ENCODE measurements around the gene IER2. TPM values are rescaled to one million over a fixed set of nuclear protein-coding genes. Genes with fewer than 3 reads are reported as not detected.
A peak's percentile ranks its signal among the peaks of the same experiment; 100 is the strongest.

The IER2 gene
- total and polyA plus RNA-seq, 9 of the 15 experiments (the other 6 are each of a cell fraction or from before 2014, with no cell fraction given), result 4.5 to 205 (median 23.7) TPM

DNA sequence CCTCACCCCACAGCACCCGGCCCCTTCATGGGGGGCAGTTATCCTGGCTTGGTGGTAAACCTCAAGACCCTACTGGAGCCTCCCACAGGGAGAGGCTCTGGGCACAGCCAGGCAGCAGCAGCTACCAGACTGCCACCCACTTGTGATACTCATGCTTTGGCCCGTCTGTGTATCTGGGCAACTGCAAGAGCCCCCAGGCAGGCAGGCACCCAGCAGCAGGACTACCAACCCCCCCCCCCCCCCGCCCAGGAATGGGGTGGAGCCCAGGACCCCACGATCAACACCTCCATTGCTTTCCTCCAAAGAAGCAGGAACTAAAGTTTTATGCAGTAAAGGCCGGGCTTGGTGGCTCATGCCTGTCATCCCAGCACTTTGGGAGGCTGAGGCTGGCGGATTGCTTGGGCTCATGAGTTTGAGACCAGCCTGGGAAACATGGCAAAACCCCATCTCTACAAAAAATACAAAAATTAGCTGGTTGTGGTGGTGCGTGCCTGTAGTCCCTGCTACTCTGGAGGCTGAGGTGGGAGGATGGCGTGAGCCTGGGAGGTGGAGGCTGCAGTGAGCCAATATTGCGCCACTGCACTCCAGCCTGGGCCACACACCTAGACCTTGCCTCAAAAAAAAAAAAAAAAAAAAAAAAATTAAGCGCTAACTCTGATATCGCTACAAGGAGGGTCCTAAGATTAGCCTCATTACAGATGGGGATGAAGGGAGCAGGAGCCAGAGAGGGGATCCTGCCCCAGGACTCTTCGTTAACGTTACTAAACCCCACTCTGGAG is 46.4 kb upstream of the IER2 start (continued):
- TF ChIP-seq ZNF318 (IDR thresholded peaks at IDR 0.05; ENCODE audit: borderline replicate concordance in 1 of 2, low read depth in 1 of 2) (0 out of 4 replicates have a peak, but pooled peaks of 1 of the 2 experiments have one; percentile 20), ZNF780A (CRISPR knock-in tag; IDR thresholded peaks at IDR 0.05) (no peak), THRAP3 (IDR thresholded peaks at IDR 0.05; ENCODE audit: borderline replicate concordance) (0 out of 2 replicates have a peak, but pooled peaks have one; percentile 62), CTCFL (IDR thresholded peaks at IDR 0.05; ENCODE audit: borderline replicate concordance, insufficient read depth, low read depth, low read length, poor library complexity, severe bottlenecking) (no peak), POLR2B (IDR thresholded peaks at IDR 0.05; ENCODE audit: low read depth, partially characterized antibody) (no peak), ZNF212 (CRISPR knock-in tag; IDR thresholded peaks at IDR 0.05) (no peak), MTF1 (CRISPR knock-in tag; IDR thresholded peaks at IDR 0.05; ENCODE audit: borderline replicate concordance) (no peak), KLF6 (CRISPR knock-in tag; IDR thresholded peaks at IDR 0.05; ENCODE audit: borderline replicate concordance) (no peak), ZZZ3 (IDR thresholded peaks at IDR 0.05) (no peak), SMARCA4 (IDR thresholded peaks at IDR 0.05) (0 out of 2 replicates have a peak, but pooled peaks have one; percentile 21), CBX3 (IDR thresholded peaks at IDR 0.05; ENCODE audit: borderline replicate concordance in 1 of 2, low read length in 2 of 2) (no peak), ARNT (IDR thresholded peaks at IDR 0.05) (0 out of 4 replicates have a peak, but pooled peaks of 1 of the 2 experiments have one; percentile 51), LCOR (CRISPR knock-in tag; IDR thresholded peaks at IDR 0.05) (no peak), KDM5B (IDR thresholded peaks at IDR 0.05; ENCODE audit: insufficient replicate concordance, low read depth, low read length) (no peak), ZFP1 (CRISPR knock-in tag; IDR thresholded peaks at IDR 0.05) (no peak), ZNF764 (CRISPR knock-in tag; IDR thresholded peaks at IDR 0.05; ENCODE audit: low read depth) (no peak)
